Type B pancreatic cell (in vitro differentiated cells): ENCODE data around the gene PRR32. TPM values are rescaled to one million over a fixed set of nuclear protein-coding genes. Genes with fewer than 3 reads are reported as not detected.
A peak's percentile ranks its signal among the peaks of the same experiment; 100 is the strongest.
"Not testable (repeated sequence)": the region's sequence is repeated elsewhere in the genome, so short reads cannot be mapped to it uniquely, and the experiment has no call there.

Source experiments
- DNase-seq: peaks from one replicate; pipeline ENCODE4 v3.0.0; 2021; ENCODE audit warnings: mixed read lengths; ENCODE audit not compliant: unreplicated experiment; ENCODE audit errors: extremely low spot score
- H3K27ac Mint-ChIP-seq: 2 replicates; pipeline ENCODE4 v1.8.0; 2021; ENCODE audit warnings: mild to moderate bottlenecking, mixed read lengths
- H3K27me3 Mint-ChIP-seq: 2 replicates; pipeline ENCODE4 v1.8.0; 2021; ENCODE audit warnings: mixed read lengths
- H3K36me3 Mint-ChIP-seq: 2 replicates; pipeline ENCODE4 v1.8.0; 2021; ENCODE audit warnings: mixed read lengths
- H3K4me1 Mint-ChIP-seq: one replicate; pipeline ENCODE4 v1.8.0; 2021; ENCODE audit warnings: mixed read lengths; ENCODE audit not compliant: unreplicated experiment
- H3K4me3 Mint-ChIP-seq: 2 replicates; pipeline ENCODE4 v1.8.0; 2021; ENCODE audit warnings: mild to moderate bottlenecking, mixed read lengths
- H3K9me3 Mint-ChIP-seq: 2 replicates; pipeline ENCODE4 v1.8.0; 2021; ENCODE audit warnings: mixed read lengths
- CTCF ChIP-seq: fragments of 200-600 bp; sonication (generic); conservative IDR thresholded peaks from 2 replicates; pipeline ENCODE4 v1.5.0; 2021; ENCODE audit warnings: antibody characterized with exemption, mild to moderate bottlenecking
- long read RNA-seq: library from polyadenylated mRNA; unstranded; transcript quantifications from one replicate; pipeline ENCODE4 v2.0.0, GENCODE V29; 2020
- total RNA-seq: library from RNA; stranded (reverse); gene quantifications from 2 replicates; pipeline ENCODE4 v1.2.1, GENCODE V29; 2021; ENCODE audit warnings: low replicate concordance

The PRR32 gene
- total RNA-seq = 0.48 TPM in 1 of 2 replicates, not detected in the other
- long read RNA-seq = 0 reads

GRCh38 chrX:126819429-126819828 is at the start of gene PRR32:
Gene PRR32, plus strand, starts transcription at chrX:126819729. Its CDS starts 115 bp downstream, at chrX:126819844.
- H3K27ac Mint-ChIP-seq = no peak within 1 kb of the TSS
- no peaks in the 10 kb centered on the region for H3K9me3 Mint-ChIP-seq
- no peaks in the 10 kb centered on the region for H3K27me3 Mint-ChIP-seq
- no peak for TF ChIP-seq CTCF
- H3K36me3 Mint-ChIP-seq = no peaks in the 10 kb centered on the region
- H3K4me1 Mint-ChIP-seq = no peaks in the 10 kb centered on the region
- no peak for DNase-seq
- no peak within 1 kb of the TSS for H3K4me3 Mint-ChIP-seq

- no peak overlapping the region for H3K4me3 Mint-ChIP-seq
- no peak overlapping the region for H3K27ac Mint-ChIP-seq
- peak; percentile 79 for TF ChIP-seq CTCF
- no peak for DNase-seq
- H3K9me3 Mint-ChIP-seq = no peaks in the 10 kb centered on the region
- no peaks in the 10 kb centered on the region for H3K36me3 Mint-ChIP-seq
- H3K4me1 Mint-ChIP-seq = no peaks in the 10 kb centered on the region
- H3K27me3 Mint-ChIP-seq = no peaks in the 10 kb centered on the region
Observed at GRCh38 chrX:126770179-126770578, 49.4 kb upstream of the PRR32 start.

- Mint-ChIP-seq H3K36me3 (no peaks in the 10 kb centered on the region), H3K27ac (no peak overlapping the region), H3K27me3 (no peaks in the 10 kb centered on the region), H3K9me3 (peaks cover 4% of the 10 kb centered on the region), H3K4me1 (no peaks in the 10 kb centered on the region), H3K4me3 (no peak overlapping the region)
- no peak for DNase-seq
- TF ChIP-seq CTCF = no peak
Observed at GRCh38 chrX:126785539-126785938, 34.0 kb upstream of the PRR32 start.

- TF ChIP-seq CTCF = no peak
- Mint-ChIP-seq H3K36me3 (no peaks in the 10 kb centered on the region), H3K27me3 (no peaks in the 10 kb centered on the region), H3K27ac (no peak overlapping the region), H3K4me1 (no peaks in the 10 kb centered on the region), H3K9me3 (no peaks in the 10 kb centered on the region), H3K4me3 (no peak overlapping the region)
- DNase-seq = no peak
Observed at GRCh38 chrX:126799059-126799458, 20.5 kb upstream of the PRR32 start.

- DNase-seq, H3K4me3 Mint-ChIP-seq, H3K4me1 Mint-ChIP-seq, H3K27ac Mint-ChIP-seq, H3K36me3 Mint-ChIP-seq, H3K9me3 Mint-ChIP-seq, H3K27me3 Mint-ChIP-seq: not testable (repeated sequence)
Observed at GRCh38 chrX:126806784-126807183, 12.7 kb upstream of the PRR32 start.

- H3K27me3 Mint-ChIP-seq = no peaks in the 10 kb centered on the region
- H3K36me3 Mint-ChIP-seq = no peaks in the 10 kb centered on the region
- H3K4me3 Mint-ChIP-seq = no peak overlapping the region
- H3K9me3 Mint-ChIP-seq = no peaks in the 10 kb centered on the region
- no peak overlapping the region for H3K27ac Mint-ChIP-seq
- no peaks in the 10 kb centered on the region for H3K4me1 Mint-ChIP-seq
- TF ChIP-seq CTCF = no peak
- no peak for DNase-seq
Observed at GRCh38 chrX:126815806-126816205, 3.7 kb upstream of the PRR32 start.
